Activated T-helper 9 cell treated with anti-CD3 and anti-CD28 coated beads, Interleukin-2, amount 50 U/mL, for 16 hours (primary cell): ENCODE measurements around the gene ZNF223.

ENCODE experiments used
- DNase-seq: peaks from one replicate; pipeline ENCODE4 v3.0.0-alpha.2; 2020; ENCODE audit warnings: low read depth

The ZNF223 gene

DNA sequence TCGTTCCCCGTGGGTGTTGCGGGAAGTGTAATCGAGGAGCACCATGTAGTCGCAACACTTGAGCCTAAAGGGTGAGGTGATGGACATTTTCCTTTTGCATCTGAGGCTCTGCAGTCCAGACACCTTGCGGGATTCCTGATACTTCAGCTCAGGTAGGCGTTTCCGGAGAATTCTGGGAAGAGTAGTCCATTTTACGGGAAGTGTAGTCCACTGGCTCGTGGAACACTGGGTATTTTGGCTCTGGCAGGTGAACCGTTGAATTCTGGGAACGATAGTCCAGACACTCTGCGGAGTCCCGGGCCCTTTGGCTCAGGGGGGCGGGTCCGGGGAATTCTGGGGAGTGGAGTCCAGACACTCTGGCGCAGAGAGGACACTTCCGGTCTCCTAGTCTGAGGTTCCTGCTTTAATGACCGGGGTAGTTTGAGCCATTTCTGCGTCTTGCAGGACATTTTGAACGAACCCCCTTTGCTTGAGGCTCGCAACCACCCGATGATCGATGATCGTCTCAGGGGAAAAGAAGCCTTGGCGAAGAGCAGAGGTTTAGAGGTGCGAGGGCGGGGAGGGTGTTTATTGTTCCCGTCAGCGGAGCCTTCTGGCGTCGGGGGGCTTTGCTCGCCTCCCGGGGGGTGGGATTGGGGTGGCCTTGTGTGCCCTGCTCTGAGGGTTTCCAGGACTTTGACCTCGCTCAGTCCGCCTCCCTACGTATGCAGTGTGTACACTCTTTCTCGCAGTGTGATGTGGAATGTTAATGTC, at the start of gene ZNF223:
TSS of gene ZNF223 (plus strand) at position 387 of the 753 bp plus-strand sequence. CDS start 3,141 bp downstream, outside the sequence.
- peak; percentile 54 for DNase-seq

DNA sequence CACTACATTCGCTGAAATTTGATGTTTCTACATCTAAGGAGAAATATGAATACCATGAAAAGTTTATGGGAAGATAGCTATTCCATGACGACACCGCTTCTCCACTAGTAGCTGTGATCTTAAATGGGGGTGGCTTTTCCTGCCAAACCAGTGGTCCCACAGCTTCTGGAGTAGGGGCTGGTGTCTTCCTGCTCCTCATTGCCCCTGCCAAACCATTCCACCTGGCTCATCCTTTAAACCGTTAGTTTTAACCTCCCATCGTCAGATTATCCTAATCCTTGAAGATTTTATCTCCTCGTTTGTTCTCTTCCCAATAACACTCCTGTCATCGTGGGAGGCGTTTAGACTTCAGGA, 49.6 kb upstream of the ZNF223 start:
- no peak for DNase-seq

DNA sequence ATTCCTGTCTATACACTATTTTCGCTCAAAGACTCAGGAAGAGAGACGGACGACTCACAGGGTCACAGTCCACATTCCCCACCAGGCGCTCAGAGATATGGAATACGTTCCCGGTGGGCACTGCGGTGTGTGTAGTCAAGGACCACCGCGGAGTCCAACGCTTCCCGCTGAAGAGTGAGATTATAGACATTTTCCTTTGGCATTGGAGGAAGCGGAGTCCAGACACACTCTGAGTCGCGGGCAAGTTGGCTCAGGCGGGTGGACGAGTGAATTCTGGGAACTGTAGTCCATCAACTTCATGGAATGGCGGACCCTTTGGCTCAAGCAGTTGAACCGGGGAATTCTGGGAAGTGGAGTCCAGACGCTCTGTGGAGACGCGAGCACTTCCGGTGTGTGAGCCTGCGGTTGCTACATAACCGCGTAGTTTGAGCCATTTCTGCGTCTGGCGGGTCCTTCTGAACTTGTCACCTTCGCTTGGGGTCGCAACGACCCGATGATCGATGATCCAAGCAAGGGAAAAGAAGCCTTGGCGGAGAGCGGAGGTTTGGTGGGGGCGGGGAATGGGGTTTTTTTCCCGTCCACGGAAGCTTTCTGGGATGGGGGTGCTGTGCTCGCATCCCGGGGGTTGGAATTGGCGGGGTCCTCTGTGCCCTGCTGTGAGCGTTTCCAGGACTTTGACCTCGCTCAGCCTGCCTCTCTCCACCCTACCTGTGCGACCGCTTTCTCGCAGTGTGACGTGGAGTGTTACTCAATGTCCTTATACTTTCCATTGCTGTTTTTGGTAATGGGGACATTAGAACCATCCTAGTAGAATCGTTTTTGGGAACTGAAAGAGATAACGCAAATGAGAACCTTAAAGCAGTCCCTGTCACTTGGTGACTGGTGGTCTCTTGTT, 49.0 kb upstream of the ZNF223 start, which contains the start of gene ZNF230:
TSS of gene ZNF230 (plus strand) at position 392 of the 895 bp plus-strand sequence. CDS start 4,122 bp downstream, outside the sequence.
- DNase-seq, result peak; percentile 72

DNA sequence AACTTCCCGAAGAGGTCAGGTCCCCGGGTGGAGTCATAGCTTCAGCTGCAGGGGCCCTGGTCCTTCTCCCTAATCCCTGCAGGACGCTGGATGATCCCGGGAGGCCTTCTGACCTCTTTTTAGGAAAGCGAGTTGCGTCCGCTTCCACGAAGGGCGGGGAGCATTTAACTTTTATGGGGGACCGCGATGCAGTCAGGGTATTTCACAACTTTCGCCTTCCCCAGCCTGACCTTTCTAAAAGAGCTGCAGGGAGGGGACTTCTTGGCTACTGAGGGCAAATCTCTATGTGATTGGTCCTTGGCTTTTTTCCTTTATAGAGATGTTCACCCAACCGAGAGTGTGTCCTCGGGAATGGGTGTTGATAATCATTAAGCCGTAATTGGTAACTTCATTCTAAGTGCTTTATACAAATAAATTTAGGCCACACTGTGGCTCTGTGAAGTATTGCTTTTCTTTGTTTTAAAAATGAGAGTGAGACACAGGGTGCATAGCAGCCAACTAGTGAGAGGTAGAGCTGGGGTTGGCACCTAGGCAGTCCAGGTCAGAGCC, 48.3 kb upstream of the ZNF223 start:
- no peak for DNase-seq

DNA sequence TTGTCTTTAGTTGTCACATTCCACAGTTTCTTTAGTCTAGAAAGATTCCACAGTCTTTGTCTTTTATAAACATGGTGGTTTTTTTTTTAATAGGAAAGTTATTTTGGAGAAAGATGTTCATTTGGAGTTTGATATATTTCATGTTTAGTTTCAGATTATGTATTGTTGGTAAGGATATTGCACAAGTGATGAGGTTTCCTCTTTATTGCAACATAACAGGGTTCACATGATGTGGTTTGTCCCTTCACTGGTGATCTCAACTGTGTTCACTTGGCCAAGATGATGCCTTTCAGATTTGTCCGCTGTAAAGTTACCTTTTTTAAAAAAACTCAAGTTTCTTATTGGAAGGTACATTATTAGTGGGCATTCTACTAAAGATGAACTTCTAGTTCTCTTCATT, 45.9 kb upstream of the ZNF223 start:
- DNase-seq, result no peak

DNA sequence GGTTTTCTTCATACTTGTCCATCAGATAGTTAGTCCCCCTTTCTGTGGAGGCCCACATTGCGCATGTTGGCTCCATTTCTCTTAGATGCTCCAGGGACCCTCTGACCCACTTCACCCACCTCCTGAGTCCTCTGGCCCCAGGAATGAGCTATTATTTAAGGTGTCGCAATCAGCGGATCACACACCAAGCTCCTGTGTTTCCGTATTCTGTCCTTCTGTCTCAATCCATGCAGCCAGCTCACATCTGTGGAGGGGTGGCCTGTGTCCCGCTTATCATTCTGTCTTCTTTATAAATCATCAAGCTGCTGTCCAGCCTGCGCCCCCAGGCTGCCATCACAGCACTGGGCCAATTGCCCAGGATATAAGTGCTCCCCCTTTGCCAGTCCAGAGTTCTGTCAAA, 44.4 kb upstream of the ZNF223 start:
- no peak for DNase-seq

DNA sequence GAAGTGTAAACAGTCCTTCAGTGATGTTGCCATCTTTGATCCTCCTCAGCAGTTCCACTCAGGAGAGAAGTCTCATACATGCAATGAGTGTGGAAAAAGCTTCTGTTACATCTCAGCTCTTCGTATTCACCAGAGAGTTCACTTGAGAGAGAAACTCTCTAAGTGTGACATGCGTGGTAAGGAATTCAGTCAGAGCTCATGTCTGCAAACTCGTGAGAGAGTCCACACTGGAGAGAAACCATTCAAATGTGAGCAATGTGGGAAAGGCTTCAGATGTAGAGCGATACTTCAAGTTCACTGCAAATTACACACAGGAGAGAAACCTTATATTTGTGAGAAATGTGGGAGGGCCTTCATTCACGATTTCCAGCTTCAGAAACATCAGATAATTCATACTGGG, 41.4 kb upstream of the ZNF223 start:
- no peak for DNase-seq

DNA sequence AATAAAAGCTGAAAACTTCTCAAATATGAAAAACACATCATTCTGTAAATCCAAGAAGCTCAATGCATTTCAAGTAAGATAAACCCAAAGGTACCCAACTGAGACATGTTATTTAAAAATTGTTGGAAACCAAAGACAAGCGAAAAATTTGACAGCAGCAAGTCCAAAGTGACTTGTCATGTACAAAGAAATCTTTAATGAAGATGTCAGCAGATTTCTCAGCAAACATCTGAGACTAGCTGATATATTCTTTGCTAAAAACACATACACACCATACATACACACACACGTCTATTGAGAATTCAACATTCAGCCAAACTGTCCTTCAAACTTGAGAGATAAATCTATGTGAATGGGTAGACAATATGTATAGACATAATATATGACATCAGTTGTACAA, 32.3 kb upstream of the ZNF223 start:
- DNase-seq, result no peak

DNA sequence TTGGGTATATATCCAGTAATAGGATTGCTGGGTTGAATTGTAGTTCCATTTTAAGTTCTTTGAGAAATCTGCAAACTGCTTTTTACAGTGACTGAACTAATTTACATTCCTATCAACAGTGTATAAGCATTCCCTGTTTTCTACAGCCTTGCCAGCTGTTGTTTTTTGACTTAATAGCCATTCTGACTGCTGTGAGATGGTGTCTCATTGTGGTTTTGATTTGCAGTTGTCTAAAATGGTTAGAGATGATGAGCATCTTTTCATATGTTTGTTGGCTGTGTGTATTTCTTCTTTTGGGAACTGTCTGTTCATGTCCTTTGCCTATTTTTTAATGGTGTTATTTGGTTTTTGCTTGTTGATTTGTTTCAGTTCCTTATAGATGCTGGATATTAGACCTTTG, 30.6 kb upstream of the ZNF223 start:
- DNase-seq, result no peak

DNA sequence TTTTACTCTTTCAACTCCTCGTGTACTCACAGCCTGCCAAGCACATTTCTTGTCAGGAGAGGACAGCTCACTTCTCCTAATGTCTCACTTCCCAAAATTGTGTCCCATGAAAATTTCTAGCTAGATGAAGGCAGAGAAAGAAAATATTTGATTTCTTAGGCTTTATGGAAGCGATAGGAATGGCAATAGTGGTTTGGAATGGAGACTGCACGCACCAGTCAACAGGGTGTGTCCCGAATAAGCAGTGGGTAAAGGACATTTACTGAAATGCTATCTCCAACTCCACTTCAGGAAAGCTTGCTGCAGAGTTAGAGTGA, 27.0 kb upstream of the ZNF223 start:
- DNase-seq, result no peak

DNA sequence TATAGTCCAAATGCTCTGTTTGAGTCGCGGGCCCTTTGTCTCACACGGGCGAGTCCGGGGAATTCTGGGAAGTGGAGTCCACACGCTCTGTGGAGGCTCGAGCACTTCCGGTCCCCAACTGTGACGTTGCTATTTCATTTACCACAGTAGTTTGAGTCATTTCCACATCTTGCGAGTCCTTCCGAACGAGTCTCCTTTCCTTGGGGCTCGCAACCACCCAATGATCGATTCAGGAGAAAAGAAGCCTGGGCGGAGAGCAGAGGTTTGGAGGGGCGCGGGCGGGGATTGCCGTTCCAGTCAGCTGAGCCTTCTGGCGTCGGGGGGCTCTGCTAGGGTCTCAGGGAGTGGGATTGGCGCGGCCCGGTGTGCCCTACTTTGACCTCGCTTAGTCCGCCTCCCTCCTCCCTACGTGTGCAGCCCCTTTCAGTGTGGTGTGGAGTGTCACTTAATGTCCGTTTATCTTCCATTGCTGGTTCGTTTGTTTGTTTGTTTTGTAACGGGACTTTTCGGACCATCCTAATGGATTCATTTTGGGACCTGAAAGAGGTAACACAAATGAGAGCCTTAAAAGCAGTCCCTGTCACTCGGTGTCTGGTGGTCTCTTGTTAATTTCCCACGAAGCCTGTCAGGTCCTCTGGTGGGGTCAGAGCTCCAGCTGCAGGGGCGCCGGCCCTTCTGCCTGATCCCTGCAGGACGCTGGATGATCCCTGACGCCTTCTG, 26.5 kb upstream of the ZNF223 start, which contains the start of gene ZNF222:
TSS of gene ZNF222 (plus strand) at position 163 of the 720 bp plus-strand sequence. CDS start at position 221, 58 bp downstream.
- DNase-seq, result peak; percentile 70

DNA sequence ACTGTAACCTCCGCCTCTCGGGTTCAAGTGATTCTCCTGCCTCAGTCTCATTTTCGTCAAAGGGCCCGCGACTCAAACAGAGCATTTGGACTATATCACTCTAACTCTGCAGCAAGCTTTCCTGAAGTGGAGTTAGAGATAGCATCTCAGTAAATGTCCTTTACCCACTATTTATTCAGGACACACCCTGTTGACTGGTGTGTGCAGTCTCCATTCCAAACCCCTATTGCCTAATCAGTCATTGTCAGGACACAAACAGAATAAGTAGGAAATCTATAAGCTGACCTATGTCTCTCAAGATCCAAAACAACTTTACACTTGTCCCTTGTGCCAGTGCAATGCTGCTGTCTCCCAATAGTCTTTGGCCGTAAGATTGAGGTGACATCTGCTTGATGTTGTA, 25.2 kb upstream of the ZNF223 start:
- no peak for DNase-seq

DNA sequence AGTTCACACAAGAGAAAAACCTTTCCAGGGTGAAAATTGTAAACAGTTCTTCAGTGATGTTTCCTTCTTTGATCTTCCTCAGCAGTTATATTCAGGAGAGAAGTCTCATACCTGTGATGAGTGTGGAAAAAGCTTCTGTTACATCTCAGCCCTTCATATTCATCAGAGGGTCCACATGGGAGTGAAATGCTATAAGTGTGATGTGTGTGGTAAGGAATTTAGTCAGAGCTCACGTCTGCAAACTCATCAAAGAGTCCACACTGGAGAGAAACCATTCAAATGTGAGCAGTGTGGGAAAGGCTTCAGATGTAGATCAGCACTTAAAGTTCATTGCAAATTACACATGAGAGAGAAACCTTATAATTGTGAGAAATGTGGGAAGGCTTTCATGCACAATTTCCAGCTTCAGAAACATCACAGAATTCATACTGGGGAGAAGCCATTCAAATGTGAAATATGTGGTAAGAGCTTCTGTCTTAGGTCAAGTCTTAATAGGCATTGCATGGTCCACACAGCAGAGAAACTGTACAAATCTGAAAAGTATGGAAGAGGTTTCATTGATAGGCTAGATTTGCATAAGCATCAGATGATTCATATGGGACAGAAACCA, 19.7 kb upstream of the ZNF223 start:
- DNase-seq, result no peak

DNA sequence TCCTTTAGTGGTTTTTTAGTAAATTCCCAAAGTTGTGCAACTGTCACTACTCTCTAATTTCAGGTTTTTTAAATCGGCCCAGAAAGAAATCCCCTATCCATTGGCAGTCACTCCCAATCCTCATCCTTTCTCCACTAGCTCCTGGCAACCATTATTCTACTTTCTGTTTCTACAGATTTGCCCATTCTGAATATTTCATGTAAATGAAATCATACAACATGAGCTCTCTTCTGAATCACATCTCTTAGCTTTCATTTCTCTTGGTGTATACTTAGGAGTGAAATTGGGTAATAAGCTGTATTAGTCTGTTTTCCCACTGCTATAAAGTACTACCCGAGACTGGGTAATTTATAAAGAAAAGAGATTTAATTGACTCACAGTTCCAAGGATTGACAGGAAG, 9.7 kb upstream of the ZNF223 start:
- no peak for DNase-seq

DNA sequence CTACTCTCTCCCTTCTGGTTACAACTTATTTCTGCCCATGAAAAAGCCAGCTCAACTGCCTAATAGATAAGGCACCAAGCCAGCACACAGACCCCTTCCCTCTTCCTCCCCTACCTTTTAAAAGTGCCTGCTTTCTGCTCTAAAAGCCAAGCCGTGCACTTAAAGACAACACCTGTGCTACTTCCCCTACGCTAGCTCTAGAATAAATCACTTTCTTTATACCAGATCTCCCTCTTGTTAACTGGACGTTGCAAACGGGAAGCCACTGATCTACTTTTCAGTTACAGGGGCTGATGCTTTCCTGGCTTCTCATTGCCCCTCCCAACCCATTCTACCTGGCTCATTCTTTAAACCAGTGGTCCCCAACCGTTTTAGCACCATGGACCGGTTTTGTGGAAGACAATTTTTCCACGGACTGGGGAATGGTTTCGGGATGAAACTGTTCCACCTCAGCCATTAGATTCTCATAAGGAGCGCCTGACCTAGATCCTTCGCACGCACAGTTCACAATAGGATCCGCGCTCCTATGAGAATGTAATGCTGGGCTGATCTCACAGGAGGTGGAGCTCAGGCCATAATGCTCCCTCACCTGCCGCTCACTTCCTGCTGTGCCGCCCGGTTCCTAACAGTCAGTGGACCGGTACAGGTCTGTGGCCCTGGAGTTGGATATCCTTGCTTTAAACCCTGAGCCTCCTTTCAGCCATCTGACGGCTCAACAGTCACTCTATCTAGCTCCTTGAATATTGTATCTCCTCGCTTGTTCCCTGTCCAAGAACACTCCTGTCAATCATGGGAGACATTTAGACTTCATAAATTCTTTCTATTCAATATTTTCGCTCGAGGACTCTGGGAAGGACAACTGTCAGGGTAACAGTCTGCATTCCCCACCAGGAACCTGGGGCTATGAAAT, 841 bp upstream of the ZNF223 start:
- DNase-seq, result no peak

DNA sequence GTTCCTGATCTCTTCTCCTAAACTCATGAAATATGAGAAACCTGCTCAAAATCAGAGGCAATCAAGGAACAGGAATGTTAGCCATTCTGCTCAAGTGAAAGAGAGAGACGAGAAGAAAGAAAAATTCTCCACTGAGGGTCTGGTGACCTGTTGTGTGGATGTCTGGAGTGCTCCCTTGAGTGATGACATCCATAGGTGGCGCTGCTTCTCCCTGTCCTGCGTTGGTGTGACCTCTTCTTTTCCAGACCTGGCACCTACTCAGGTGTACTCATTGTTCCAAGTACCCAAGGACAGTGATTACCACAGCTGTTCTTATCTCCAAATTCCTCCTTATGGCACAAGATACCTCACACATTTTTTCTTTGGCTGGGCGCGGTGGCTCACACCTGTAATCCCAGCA, 4.0 kb downstream of the ZNF223 start:
- no peak for DNase-seq

DNA sequence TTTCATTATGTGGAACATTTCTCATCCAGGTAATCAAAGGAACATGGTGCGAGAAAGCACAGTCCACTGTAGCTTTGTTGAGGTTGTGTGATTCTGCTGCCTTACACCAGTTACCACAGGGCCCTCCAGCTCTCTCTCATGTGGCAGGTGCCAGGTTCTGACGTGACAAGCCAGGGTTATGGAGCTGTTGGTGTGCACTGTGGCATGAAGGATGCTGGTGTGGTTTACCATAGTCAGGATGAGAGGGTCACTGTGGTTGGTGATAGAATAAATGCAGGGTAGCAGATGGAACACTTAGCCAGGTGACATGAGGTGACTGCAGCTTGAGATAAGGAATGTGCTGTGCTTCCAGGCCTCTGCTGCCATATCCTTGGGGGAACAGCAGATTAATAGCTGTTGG, 7.4 kb downstream of the ZNF223 start:
- DNase-seq, result no peak

DNA sequence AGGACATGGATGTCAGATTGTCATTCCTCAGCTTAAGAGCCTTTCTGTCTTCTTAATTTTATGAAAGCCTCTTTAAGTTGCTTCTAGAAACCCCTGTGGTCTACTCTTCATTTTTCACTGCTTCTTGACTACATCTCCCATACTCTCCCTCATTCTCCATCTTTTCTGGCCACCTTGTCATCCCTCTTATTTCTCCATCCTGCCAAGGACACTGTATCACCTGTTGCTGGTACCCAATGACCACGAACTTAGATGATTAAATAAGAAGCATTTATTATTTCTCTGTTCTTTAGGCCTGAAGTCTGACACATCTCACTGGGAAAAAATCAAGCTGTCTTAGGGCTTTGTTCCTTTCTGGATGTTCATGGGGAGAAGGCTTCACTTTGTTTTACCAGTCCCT, 9.2 kb downstream of the ZNF223 start:
- no peak for DNase-seq

DNA sequence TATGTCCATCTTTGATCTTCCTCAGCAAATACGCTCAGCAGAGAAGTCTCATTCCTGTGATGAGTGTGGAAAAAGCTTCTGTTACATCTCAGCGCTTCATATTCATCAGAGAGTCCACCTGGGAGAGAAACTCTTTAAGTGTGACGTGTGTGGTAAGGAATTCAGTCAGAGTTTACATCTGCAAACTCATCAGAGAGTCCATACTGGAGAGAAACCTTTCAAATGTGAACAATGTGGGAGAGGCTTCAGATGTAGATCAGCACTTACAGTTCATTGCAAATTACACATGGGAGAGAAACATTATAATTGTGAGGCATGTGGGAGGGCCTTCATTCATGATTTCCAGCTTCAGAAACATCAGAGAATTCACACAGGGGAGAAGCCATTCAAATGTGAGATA, 14.5 kb downstream of the ZNF223 start:
- no peak for DNase-seq

DNA sequence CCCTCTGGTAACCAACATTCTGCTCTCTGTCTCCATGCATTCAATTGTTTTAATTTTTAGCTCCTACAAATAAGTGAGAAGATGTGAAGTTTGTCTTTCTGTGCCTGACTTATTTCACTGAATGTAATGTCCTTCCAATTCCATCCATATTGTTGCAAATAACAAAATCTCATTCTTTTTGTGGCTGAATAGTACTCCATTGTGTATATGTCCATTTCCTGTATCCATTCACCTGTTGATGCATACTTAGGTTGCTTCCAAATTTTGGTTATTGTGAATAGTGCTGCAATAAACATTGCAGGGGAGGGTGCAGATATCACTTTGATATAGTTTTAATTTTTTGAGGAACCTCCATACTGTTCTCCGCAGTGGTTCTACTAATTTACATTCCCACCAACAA, 17.6 kb downstream of the ZNF223 start:
- DNase-seq, result no peak
